PFSK-1 (cell line): ENCODE data around the gene WWC2.

Experiments used
- FOXP2 ChIP-seq: optimal IDR thresholded peaks from 2 replicates; pipeline ENCODE3; 2011; ENCODE audit warnings: borderline replicate concordance, control low read depth, inconsistent platforms; ENCODE audit not compliant: insufficient read depth; ENCODE audit errors: extremely low read length, extremely low read depth
- POLR2AphosphoS5 ChIP-seq: IDR thresholded peaks from 2 replicates; pipeline ENCODE4 v1.6.1; 2012; ENCODE audit warnings: low read depth, mild to moderate bottlenecking, control low read depth, low read length, moderate library complexity
- REST ChIP-seq, 2 experiments: IDR thresholded peaks; 2 replicates each; pipeline versions ENCODE4 v1.6.1 to v1.8.0; 2011 to 2012; ENCODE audit warnings: low read depth in 2 of 2, low read length in 2 of 2, control low read depth in 1 of 2, inconsistent platforms in 1 of 2, mild to moderate bottlenecking in 1 of 2, moderate library complexity in 1 of 2; ENCODE audit not compliant: insufficient read depth in 1 of 2
- SIN3A ChIP-seq: IDR thresholded peaks from 2 replicates; pipeline ENCODE4 v1.6.1; 2012; ENCODE audit warnings: mild to moderate bottlenecking, low read length, moderate library complexity, borderline replicate concordance; ENCODE audit not compliant: insufficient read depth
- TAF1 ChIP-seq: IDR thresholded peaks from 2 replicates; pipeline ENCODE4 v1.6.1; 2012; ENCODE audit warnings: low read length, control low read depth, borderline replicate concordance; ENCODE audit not compliant: insufficient read depth

Gene WWC2

GRCh38 chr4:183260491-183261151, 161.6 kb downstream of the WWC2 start:
- TF ChIP-seq FOXP2, result no peak
- no peak for TF ChIP-seq TAF1
- TF ChIP-seq REST (IDR thresholded peaks at IDR 0.05; ENCODE audit: insufficient read depth in 1 of 2, low read depth in 2 of 2, low read length in 2 of 2), result no peak
- TF ChIP-seq POLR2AphosphoS5, result no peak
- TF ChIP-seq SIN3A, result no peak

- TF ChIP-seq FOXP2 (no peak), REST (IDR thresholded peaks at IDR 0.05; ENCODE audit: insufficient read depth in 1 of 2, low read depth in 2 of 2, low read length in 2 of 2) (no peak), POLR2AphosphoS5 (no peak), TAF1 (no peak), SIN3A (no peak)
These were observed 163.1 kb downstream of the WWC2 start for GRCh38 chr4:183261953-183262775.

- TF ChIP-seq POLR2AphosphoS5, result no peak
- TF ChIP-seq FOXP2, result no peak
- no peak for TF ChIP-seq SIN3A
- TF ChIP-seq REST (IDR thresholded peaks at IDR 0.05; ENCODE audit: insufficient read depth in 1 of 2, low read depth in 2 of 2, low read length in 2 of 2), result no peak
- TF ChIP-seq TAF1, result no peak
These were observed 163.7 kb downstream of the WWC2 start for GRCh38 chr4:183262776-183263100.

GRCh38 chr4:183263787-183264386, 164.8 kb downstream of the WWC2 start:
- no peak for TF ChIP-seq REST (IDR thresholded peaks at IDR 0.05; ENCODE audit: insufficient read depth in 1 of 2, low read depth in 2 of 2, low read length in 2 of 2)
- TF ChIP-seq POLR2AphosphoS5, result no peak
- TF ChIP-seq TAF1, result no peak
- no peak for TF ChIP-seq FOXP2
- TF ChIP-seq SIN3A, result no peak
